WI38 (cell line): ENCODE results near the gene LUC7L3.
"Not testable (repeated sequence)": the region's sequence is repeated elsewhere in the genome, so short reads cannot be mapped to it uniquely, and the experiment has no call there.

Source experiments
- H3K4me3 ChIP-seq: 2 replicates; pipeline ENCODE4 v1.5.1; 2011; ENCODE audit warnings: low read depth, mild to moderate bottlenecking, control low read depth, low read length
- TF ChIP-seq, protein P1 (sequence below): IDR thresholded peaks from 2 replicates; pipeline ENCODE4 v1.5.1; 2012; ENCODE audit warnings: low read depth, mild to moderate bottlenecking, control low read depth, low read length

Gene LUC7L3

DNA sequence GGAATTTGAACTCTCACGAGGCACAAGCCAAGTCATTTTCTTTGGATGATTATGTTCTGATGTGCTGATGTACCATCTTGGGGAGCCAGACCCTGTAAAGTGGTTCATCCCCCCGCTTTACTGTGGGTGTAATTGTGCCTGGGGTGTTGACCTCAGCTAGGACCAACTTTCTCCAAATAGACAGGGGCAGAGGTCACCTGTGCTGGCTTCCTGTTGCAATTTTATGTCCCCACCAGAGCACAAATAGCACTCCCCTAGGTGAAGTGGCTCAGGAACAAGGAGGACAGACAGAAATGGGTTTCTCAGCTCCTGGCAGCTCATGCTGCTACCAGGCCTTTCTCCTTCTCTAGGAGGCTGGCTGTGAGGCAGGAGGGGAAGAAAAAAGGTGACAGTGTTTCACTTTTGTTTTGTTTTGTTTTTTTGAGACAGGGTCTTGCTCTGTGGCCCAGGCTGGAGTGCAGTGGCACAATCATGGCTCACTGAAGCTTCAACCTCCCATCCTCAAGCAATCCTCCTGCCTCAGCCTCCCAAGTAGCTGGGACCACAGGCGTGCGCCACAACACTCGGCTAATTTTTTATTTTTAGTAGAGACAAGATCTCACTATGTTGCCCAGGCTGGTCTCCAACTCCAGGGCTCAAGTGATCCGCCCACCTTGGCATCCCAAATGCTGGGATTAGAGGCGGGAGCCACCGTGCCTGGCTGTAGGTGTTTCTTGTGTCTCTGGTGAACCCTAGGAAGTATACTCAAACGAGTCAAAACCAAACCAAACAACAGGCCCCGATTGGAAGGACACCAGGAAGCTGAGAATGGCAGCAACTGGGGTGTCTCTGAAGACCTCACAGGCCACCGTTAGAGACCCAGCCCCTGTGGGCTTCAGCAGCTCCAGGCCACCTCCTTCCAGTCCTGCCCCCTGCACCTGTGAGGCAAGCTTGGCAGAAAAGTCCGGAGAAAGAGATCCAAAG is 83.5 kb downstream of the LUC7L3 start:
- TF ChIP-seq, protein P1, sequence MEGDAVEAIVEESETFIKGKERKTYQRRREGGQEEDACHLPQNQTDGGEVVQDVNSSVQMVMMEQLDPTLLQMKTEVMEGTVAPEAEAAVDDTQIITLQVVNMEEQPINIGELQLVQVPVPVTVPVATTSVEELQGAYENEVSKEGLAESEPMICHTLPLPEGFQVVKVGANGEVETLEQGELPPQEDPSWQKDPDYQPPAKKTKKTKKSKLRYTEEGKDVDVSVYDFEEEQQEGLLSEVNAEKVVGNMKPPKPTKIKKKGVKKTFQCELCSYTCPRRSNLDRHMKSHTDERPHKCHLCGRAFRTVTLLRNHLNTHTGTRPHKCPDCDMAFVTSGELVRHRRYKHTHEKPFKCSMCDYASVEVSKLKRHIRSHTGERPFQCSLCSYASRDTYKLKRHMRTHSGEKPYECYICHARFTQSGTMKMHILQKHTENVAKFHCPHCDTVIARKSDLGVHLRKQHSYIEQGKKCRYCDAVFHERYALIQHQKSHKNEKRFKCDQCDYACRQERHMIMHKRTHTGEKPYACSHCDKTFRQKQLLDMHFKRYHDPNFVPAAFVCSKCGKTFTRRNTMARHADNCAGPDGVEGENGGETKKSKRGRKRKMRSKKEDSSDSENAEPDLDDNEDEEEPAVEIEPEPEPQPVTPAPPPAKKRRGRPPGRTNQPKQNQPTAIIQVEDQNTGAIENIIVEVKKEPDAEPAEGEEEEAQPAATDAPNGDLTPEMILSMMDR, result no peak
- no peak overlapping the region for H3K4me3 ChIP-seq

GRCh38 chr17:50803676-50804075 is 84.3 kb downstream of the LUC7L3 start:
- TF ChIP-seq, protein P1, result no peak
- no peak overlapping the region for H3K4me3 ChIP-seq

DNA sequence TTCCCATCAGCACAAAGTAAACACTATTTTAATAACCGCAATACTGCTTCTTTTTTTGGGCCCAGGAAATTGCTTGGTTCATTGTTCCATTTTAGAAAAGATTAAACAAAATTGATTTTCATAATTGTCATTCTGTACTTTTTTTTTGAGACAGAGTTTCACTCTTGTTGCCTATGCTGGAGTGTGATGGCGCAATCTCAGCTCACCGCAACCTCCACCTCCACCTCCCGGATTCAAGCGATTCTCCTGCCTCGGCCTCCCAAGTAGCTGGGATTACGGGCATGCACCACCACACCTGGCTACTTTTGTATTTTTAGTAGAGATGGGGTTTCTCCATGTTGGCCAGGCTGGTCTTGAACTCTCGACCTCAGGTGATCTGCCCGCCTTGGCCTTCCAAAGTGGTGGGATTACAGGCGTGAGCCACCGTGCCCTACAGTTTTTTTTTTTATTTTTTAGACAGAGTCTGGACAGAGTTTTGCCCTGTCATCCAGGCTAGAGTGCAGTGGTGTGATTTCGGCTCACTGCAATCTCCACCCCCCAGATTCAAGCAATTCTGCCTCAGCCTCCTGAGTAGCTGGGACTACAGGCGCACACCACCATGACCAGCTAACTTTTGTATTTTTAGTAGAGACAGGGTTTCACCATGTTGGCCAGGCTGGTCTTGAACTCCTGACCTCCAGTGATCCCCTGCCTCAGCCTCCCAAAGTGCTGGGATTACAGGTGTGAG is 85.5 kb downstream of the LUC7L3 start:
- H3K4me3 ChIP-seq, result not testable (repeated sequence)

- no peak overlapping the region for H3K4me3 ChIP-seq
- TF ChIP-seq, protein P1, result no peak
Observed at GRCh38 chr17:50805486-50805885, 86.1 kb downstream of the LUC7L3 start.
